Activated CD4-positive, CD25-positive, alpha-beta regulatory T cell treated with anti-CD3 and anti-CD28 coated beads, Interleukin-2, amount 50 U/mL, for 72 hours (primary cell): ENCODE results near the gene NFKBIB.
A peak's percentile ranks its signal among the peaks of the same experiment; 100 is the strongest.

Experiments used
- DNase-seq: peaks from one replicate; pipeline ENCODE4 v3.0.0; 2021

The NFKBIB gene

GRCh38 chr19:38905620-38906019 lies 5.9 kb downstream of the NFKBIB start:
- DNase-seq, result no peak

GRCh38 chr19:38907227-38907626 lies 7.5 kb downstream of the NFKBIB start:
- DNase-seq, result no peak

DNA sequence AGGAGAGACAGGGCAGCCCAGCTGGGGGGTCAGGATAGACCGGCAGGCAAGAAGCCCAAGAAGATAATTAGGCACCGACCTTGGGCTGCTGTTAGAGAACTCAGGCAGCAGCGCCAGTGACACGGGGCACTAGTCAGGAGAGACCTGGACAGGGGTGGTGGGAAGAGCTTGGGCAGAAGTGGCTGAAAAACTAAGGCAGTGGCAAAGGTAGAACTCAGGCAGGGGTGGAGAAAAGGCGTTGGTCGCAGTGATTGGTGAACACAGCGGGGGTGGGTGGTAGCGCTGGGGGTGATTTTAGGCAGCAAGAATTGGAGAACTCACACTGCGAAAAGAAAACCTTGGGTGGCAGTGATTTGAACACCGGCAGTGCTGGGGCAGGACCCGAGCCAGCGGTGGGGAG lies 7.9 kb downstream of the NFKBIB start:
- DNase-seq, result no peak

- no peak for DNase-seq
Measured at GRCh38 chr19:38908911-38909310, 9.1 kb downstream of the NFKBIB start.

GRCh38 chr19:38910488-38910887 lies 10.7 kb downstream of the NFKBIB start:
- no peak for DNase-seq

- no peak for DNase-seq
Measured at GRCh38 chr19:38911388-38912001, 11.7 kb downstream of the NFKBIB start.

GRCh38 chr19:38912600-38913514 lies 13.1 kb downstream of the NFKBIB start:
- DNase-seq, result no peak

GRCh38 chr19:38913958-38914357 lies 14.2 kb downstream of the NFKBIB start:
- DNase-seq, result no peak

GRCh38 chr19:38915329-38916321 lies 15.9 kb downstream of the NFKBIB start:
- DNase-seq, result no peak

DNA sequence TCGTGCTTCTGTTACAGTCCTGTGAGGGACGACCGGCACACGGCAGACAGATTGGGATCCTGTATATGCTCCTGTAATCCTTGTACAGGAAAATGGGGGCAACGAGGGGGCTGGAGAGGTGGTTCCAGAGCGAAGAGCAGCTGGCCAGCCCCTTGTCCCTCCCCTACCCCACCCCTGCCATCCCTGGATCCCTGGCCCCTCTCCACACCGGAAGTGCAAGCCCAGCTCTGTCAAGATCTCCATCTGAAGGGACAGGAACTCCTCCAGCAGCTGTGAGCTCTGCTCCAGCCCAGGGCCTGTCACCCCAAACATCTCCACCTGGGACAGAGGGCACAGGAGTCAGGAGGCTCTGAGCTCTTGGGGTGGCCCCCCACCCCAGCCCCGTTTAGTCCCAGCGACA lies 17.7 kb downstream of the NFKBIB start:
- no peak for DNase-seq

DNA sequence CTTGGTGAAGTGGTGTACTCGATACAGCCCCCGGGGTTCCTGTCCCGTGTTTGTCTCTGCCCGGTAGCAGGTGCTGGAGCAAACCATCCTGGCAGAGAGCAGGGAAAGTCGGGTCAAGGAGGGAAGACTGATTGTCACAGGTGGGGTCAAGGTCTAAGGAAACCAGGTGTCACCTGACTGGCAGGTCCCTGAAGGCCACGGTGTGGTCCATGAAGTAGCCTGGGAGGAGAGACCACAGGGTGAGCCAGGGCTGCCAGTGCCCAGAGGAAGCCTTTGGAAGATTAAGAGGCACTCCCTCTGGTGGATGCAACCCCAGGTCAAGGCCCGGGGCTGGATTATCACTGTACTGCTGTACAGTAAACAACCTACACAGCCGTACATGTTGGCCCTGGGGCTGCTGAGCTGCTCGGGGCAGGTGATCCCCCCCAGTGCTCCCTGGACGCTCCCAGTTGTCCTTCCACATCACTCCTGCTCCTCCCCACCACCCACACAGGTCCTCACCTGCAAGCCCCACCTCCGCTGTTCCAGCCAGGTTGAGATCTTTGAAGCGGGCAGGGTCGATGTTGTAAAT lies 18.2 kb downstream of the NFKBIB start:
- no peak for DNase-seq

- DNase-seq, result no peak
Measured at GRCh38 chr19:38918526-38918925, 18.8 kb downstream of the NFKBIB start.

- no peak for DNase-seq
Measured at GRCh38 chr19:38919837-38920601, 20.2 kb downstream of the NFKBIB start.

- no peak for DNase-seq
Measured at GRCh38 chr19:38920602-38921419, 21.0 kb downstream of the NFKBIB start.

DNA sequence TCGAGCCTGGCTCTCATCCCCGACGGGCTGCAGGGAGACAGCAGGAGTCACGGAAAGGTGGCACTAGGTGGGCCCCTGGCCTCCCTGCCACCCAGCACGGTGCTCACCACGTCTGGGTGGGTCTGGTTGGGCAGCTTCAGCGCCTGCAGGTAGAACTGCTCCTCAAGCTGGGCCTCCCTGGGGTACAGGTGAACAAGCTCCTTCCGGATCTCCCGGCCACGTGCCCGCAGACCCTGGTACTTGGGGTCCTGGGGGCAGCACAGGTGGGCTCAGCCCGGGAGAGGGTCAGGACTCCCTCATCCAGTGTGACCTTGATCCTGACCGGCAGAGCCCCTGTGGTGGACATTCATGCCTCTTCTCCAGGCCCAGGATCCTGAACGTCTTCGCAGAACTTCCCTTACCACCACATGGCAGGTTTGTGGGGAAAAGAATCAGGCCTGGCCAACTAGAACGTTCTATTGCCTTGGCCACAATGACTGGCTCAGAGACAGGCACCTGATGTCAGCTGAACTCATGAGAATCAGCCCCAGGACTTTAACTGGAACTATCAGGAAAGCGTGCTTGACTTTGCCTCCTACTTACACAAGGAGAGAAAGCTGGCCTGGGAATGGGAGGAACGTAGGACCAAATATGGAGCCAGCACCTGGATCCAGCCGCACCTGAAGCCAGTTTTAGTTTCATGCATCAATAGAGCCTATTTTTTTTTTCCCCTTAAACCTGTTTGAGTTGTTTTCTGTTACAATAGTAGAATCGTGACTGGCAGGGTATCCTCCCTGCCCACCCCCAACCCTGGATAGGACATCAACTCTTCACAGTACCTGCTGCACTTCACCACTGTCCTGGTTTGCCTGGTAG lies 21.9 kb downstream of the NFKBIB start:
- DNase-seq, result no peak

DNA sequence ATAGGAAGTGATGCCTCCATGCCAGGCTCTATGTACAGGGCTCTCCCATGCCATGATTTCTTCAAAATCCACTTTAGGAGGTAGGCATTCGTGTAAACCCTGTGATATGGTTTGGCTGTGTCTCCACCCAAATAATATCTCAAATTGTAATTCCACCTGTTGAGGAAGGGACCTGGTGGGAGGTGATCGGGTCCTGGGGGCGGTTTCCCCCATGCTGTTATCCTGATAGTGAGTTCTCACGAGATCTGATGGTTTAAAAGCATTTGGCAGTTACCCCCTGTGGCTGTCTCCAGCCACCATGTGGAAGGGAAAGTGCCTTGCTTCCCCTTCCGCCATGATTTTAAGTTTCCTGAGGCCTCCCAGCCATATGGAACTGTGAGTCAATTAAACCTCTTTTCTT lies 22.7 kb downstream of the NFKBIB start:
- no peak for DNase-seq

DNA sequence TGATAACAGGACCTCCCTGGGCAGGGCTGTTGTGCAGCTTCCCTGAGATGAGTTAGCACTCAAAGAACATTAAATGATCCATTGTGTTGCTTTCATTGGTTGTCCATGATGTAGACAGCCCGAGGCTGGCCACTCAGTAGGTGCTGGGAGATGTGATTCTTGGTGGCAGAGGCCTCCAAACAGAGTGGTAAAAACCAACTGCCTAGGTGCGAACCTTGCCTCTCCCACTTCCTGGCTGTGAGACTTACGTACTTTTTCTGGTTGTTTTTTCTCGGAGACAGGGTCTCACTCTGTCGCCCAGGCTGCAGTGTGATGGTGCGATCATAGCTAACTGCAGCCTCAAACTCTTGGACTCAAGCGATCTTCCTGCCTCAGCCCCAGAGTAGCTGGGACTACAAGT lies 24.6 kb downstream of the NFKBIB start:
- DNase-seq, result no peak

DNA sequence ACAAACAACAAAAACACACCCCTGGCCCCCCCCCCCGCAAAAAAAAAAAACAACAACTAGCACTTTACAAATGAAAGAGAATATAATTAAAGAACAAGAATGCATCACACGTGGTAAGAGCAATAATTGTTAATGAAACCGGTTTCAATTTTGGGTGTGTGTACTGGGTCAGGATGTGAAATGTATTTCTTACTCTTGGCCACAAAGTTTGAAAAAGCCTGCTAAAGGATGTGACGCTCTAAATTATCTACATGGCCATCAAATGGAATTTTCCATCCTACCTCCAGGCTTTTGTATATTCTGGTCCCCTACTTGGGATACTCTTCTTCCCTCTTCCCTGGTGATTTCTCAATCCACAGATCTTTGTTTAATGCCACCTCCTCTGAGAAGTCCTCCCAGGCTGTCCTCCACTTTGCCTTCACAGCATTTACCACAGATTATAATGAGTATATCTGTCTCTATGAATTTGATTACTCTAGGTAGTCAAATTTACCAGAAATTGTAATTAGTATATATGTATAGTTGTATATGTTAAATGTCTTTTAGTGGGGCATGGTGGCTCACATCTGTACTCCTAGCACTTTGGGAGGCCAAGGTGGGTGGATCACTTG lies 28.7 kb downstream of the NFKBIB start:
- DNase-seq, result no peak

DNA sequence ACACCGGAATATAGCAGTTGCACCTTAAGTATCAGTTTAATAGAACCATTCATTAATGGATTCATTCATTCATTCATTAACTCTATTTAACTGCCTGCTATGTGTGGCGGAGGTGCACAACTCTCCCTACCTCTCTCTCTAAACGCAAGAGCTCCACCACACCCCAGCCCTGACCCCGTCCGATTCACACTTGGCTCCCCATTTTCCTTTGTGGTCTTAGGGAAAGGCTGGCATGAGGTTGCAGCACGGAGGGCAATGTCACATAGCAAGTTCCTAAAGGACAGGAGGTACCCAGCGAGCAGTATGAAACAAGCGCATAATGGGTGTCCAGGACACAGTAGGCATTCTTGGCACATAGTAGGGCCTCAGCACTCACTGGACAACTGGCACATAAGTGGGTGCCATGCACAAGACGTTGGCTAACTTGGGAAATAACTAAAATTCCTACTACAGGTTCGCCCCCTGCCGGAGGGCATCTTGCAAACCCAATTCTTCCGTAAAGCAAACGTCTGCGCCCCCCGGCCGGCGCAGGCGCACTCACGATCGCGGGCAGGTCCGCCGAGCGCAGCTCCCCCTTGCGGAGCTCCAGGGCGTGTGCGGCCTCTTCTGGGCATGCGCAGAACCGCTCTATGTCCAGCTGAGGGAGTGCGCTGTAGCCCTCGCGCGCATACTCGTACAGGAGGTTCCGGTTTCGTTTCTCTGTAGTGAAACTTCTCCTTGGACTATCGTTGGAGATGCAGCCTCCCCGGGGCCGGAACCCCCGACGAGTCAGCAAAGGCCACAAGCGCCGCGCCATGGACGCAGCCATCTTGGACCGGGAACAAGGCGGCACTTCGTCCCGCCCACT lies 30.4 kb downstream of the NFKBIB start, which contains the start of gene SARS2:
Gene SARS2 (minus strand): TSS at position 835 of the 847 bp plus-strand sequence. CDS start 27 bp downstream, at position 808.
- peak; percentile 96 for DNase-seq
